HT1080 (cell line): ENCODE results near the gene COL24A1. TPM values are rescaled to one million over a fixed set of nuclear protein-coding genes. Genes with fewer than 3 reads are reported as not detected.

ENCODE experiments used
- DNase-seq: peaks from one replicate; pipeline ENCODE4 v3.0.0-alpha.2; 2015; ENCODE audit warnings: low read depth
- small RNA-seq: library from RNA; depleted of rRNA; stranded (forward); fragments of <200 nt; gene quantifications from one replicate; pipeline ENCODE3, GENCODE V24; 2014
- total RNA-seq: library from RNA; depleted of rRNA; stranded (reverse); fragments of >200 nt; shearing (Covaris generic); gene quantifications from 2 replicates; pipeline ENCODE4 v1.2.3, GENCODE V29; 2014; rRNA removed

The COL24A1 gene
- total RNA-seq, 1 experiment from 2014 or later, result not detected

- DNase-seq, result no peak
These were observed 456.1 kb downstream of the COL24A1 start for GRCh38 chr1:85700422-85700821.

GRCh38 chr1:85697895-85698294, 458.7 kb downstream of the COL24A1 start:
- no peak for DNase-seq

GRCh38 chr1:85692730-85693314, 463.8 kb downstream of the COL24A1 start:
- DNase-seq, result peak; percentile 11

- DNase-seq, result no peak
These were observed 466.7 kb downstream of the COL24A1 start for GRCh38 chr1:85689775-85690404.

GRCh38 chr1:85683292-85684025, 473.1 kb downstream of the COL24A1 start:
- no peak for DNase-seq

GRCh38 chr1:85681087-85681486, 475.5 kb downstream of the COL24A1 start:
- peak; percentile 39 for DNase-seq

Small RNAs within 50 kb of the gene (small RNA-seq; reads per million reads assigned to genes)
- gene RNA5SP51, result not detected

Other genes with a start within 250 kb of the COL24A1 start
- 6.2 and 10.1 TPM in 2 replicates for gene ODF2L, start 239.6 kb upstream of the COL24A1 start, total RNA-seq